ENCODE measurements around the gene ROCK2. TPM values are rescaled to one million over a fixed set of nuclear protein-coding genes. Genes with fewer than 3 reads are reported as not detected.

The ROCK2 gene
- total and polyA plus RNA-seq, 4 donors: 5.3 to 31.0 (median 12.2) TPM

- Histone ChIP-seq H3K4me1 (ENCODE audit: control insufficient read depth in 4 of 4, insufficient read depth in 4 of 4, low read length in 3 of 4) (peaks cover 0 to 15% (median 12%) of the 10 kb centered on the region in 4 donors), H3K9ac (ENCODE audit: low read depth in 1 of 2, low read length in 2 of 2) (no peak overlapping the region), H3K27me3 (ENCODE audit: control insufficient read depth in 4 of 4, insufficient read depth in 4 of 4, low read length in 3 of 4) (no peaks in the 10 kb centered on the region), H3K36me3 (ENCODE audit: control insufficient read depth in 4 of 4, insufficient read depth in 3 of 4, low read depth in 1 of 4, low read length in 3 of 4) (no peaks in the 10 kb centered on the region), H3K4me3 (ENCODE audit: low read depth in 1 of 3, low read length in 3 of 3) (peak overlapping the region; percentile 35 to 68 (median 45)), H3K27ac (ENCODE audit: low read depth in 1 of 2, low read length in 2 of 2) (peak overlapping the region; percentile 53 to 72), H3K9me3 (ENCODE audit: control insufficient read depth in 4 of 4, low read length in 3 of 4) (no peaks in the 10 kb centered on the region)
- no peak for TF ChIP-seq MAX (IDR thresholded peaks at IDR 0.05)
- TF ChIP-seq ZBTB33 (IDR thresholded peaks at IDR 0.05): no peak
- TF ChIP-seq GABPA (IDR thresholded peaks at IDR 0.05 in 1 of 2, conservative IDR thresholded peaks at IDR 0.05 in 1 of 2): no peak
- TF ChIP-seq YY1 (IDR thresholded peaks at IDR 0.05): no peak
- no peak for TF ChIP-seq RAD21 (IDR thresholded peaks at IDR 0.05)
- TF ChIP-seq NR2F2 (IDR thresholded peaks at IDR 0.05): peak; percentile 44
- no peak for TF ChIP-seq FOXA2 (IDR thresholded peaks at IDR 0.05)
- DNase-seq (ENCODE audit: low spot score): no peak
- WGBS: 68% methylated on average over 35 of the region's 35 CpGs
Observed at GRCh38 chr2:11154016-11154922, 190.2 kb downstream of the ROCK2 start.

- no peak for DNase-seq (ENCODE audit: low spot score)
- 95% methylated on average over 6 of the region's 6 CpGs for WGBS
- Histone ChIP-seq H3K9me3 (ENCODE audit: control insufficient read depth in 4 of 4, low read length in 3 of 4) (no peaks in the 10 kb centered on the region), H3K4me3 (ENCODE audit: low read depth in 1 of 3, low read length in 3 of 3) (no peak overlapping the region), H3K9ac (ENCODE audit: low read depth in 1 of 2, low read length in 2 of 2) (no peak overlapping the region), H3K27ac (ENCODE audit: low read depth in 1 of 2, low read length in 2 of 2) (no peak overlapping the region), H3K36me3 (ENCODE audit: control insufficient read depth in 4 of 4, insufficient read depth in 3 of 4, low read depth in 1 of 4, low read length in 3 of 4) (no peaks in the 10 kb centered on the region), H3K4me1 (ENCODE audit: control insufficient read depth in 4 of 4, insufficient read depth in 4 of 4, low read length in 3 of 4) (peaks cover 0 to 15% (median 12%) of the 10 kb centered on the region in 4 donors), H3K27me3 (ENCODE audit: control insufficient read depth in 4 of 4, insufficient read depth in 4 of 4, low read length in 3 of 4) (no peaks in the 10 kb centered on the region)
- TF ChIP-seq JUND (IDR thresholded peaks at IDR 0.05) (no peak), SP1 (IDR thresholded peaks at IDR 0.05) (no peak), FOXA2 (IDR thresholded peaks at IDR 0.05) (no peak), REST (IDR thresholded peaks at IDR 0.05) (no peak), HNF4A (conservative IDR thresholded peaks at IDR 0.05) (no peak), ZBTB33 (IDR thresholded peaks at IDR 0.05) (no peak), HNF4G (IDR thresholded peaks at IDR 0.05) (no peak), TAF1 (conservative IDR thresholded peaks at IDR 0.05) (no peak), RXRA (IDR thresholded peaks at IDR 0.05) (no peak), NR2F2 (IDR thresholded peaks at IDR 0.05) (no peak), YY1 (IDR thresholded peaks at IDR 0.05) (no peak), ATF3 (IDR thresholded peaks at IDR 0.05) (no peak), RAD21 (IDR thresholded peaks at IDR 0.05) (no peak)
Observed at GRCh38 chr2:11152591-11152990, 191.8 kb downstream of the ROCK2 start.
